Measurements from ENCODE around the gene MAPK11.

MAPK11 gene

DNA sequence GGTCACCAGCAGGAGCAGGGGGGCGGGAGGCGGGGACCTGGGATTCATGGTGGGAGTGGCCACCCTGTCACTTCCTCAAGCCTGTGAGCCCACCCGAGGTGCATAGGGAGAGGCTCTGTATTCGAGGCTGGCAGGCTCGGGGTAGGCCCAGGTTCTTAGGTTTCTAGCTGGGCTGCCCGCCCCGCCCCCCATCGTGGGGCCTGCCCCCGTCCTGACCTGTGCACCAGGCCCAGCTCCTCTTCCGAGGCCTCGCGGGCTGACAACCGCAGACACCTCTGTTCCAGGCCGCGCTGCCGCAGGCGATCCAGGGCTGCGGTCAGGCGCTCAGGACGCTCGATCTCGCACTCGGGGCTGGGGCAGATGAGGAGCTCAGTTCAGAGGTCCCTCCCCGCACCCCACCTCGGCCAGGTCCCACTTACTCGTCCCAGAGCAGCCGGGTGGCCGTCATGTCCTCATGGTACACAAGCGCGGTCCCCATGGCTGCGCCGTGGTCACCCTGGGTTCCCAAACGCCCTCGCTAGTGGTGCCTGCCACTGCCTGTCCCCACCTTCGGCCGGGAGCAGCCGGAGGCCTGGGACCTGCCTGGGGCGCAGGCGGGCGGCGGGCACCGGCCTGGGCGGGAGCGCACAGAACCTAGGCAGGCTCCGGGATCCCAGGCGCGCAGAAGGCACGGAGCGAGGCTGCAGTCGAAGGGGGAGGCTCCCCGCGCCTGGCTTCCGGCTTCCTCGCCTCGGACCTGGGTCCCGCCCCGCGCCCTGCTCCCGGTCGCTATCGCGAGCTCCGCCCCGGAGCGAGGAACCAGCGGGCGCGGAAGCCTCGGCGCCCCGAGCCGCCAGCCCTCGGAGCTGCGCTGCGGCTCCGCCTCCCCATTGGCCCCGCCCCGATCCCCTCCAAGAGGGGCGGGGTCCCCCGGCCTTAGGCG, 19.4 kb downstream of the MAPK11 start, which contains the start of gene HDAC10:
TSS of gene HDAC10 (minus strand) at position 711 of the 922 bp plus-strand sequence. CDS start at position 478, 233 bp downstream.
- Histone ChIP-seq H3K56ac (ENCODE audit: low read length) (peak within 1 kb of the TSS; percentile 96), H3K4me2 (ENCODE audit: low read length) (peak within 1 kb of the TSS; percentile 95), H4K8ac (ENCODE audit: low read depth, low read length) (no peak within 1 kb of the TSS), H3K36me3 (ENCODE audit: control insufficient read depth, insufficient read depth, low read length) (peaks cover 3% of the 10 kb centered on the region), H4K5ac (ENCODE audit: low read length) (no peak within 1 kb of the TSS), H2BK120ac (ENCODE audit: low read depth, low read length) (no peak within 1 kb of the TSS), H3K9ac (ENCODE audit: low read length) (peak within 1 kb of the TSS; percentile 96), H3K18ac (ENCODE audit: low read length) (peak within 1 kb of the TSS; percentile 41), H2BK5ac (ENCODE audit: low read length) (no peak within 1 kb of the TSS), H2AK5ac (ENCODE audit: low read length) (peak within 1 kb of the TSS; percentile 65), H3K79me1 (ENCODE audit: low read length) (peaks cover 6% of the 10 kb centered on the region), H3K79me2 (ENCODE audit: control insufficient read depth, insufficient read depth, low read length) (no peaks in the 10 kb centered on the region), H3K4ac (ENCODE audit: low read depth, low read length) (no peak within 1 kb of the TSS), H3K27me3 (ENCODE audit: insufficient read depth, low read length, poor library complexity) (no peaks in the 10 kb centered on the region), H2BK15ac (replicated peaks; ENCODE audit: low read depth) (no peak within 1 kb of the TSS), H3K4me3 (ENCODE audit: low read length) (peak within 1 kb of the TSS; percentile 76), H3K23ac (ENCODE audit: low read length) (peak within 1 kb of the TSS; percentile 66), H3K4me1 (ENCODE audit: control insufficient read depth, low read depth, low read length) (no peaks in the 10 kb centered on the region), H3K27ac (ENCODE audit: low read depth, low read length) (no peak within 1 kb of the TSS)
- peak; percentile 90 for DNase-seq
- whole genome bisulfite sequencing (ENCODE audit: extremely low coverage, insufficient coverage, low lambda C conversion rate), result no CpG with 5 or more reads among the region's 81 CpGs

DNA sequence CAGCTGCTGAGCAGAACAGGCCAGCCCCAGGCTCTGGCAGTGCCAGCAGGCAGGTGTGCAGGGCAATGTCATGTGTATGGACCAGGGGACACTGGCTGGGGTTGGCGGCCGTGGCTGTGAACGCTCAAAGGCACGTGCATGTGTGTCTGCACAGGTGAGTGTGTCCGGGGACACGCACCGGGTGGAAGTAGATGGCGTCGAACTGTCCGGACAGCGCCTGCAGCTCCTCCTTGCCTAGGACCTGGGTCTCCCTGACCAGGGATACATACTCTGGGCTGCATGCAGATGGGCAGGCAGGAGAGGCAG, 20.0 kb downstream of the MAPK11 start:
- Histone ChIP-seq H2BK120ac (ENCODE audit: low read depth, low read length) (no peak overlapping the region), H3K4ac (ENCODE audit: low read depth, low read length) (no peak overlapping the region), H4K5ac (ENCODE audit: low read length) (no peak overlapping the region), H3K79me2 (ENCODE audit: control insufficient read depth, insufficient read depth, low read length) (no peaks in the 10 kb centered on the region), H2BK15ac (replicated peaks; ENCODE audit: low read depth) (no peak overlapping the region), H3K4me3 (ENCODE audit: low read length) (no peak overlapping the region), H3K4me1 (ENCODE audit: control insufficient read depth, low read depth, low read length) (no peaks in the 10 kb centered on the region), H3K4me2 (ENCODE audit: low read length) (no peak overlapping the region), H3K36me3 (ENCODE audit: control insufficient read depth, insufficient read depth, low read length) (peaks cover 3% of the 10 kb centered on the region), H4K8ac (ENCODE audit: low read depth, low read length) (no peak overlapping the region), H3K56ac (ENCODE audit: low read length) (peak overlapping the region; percentile 39), H3K23ac (ENCODE audit: low read length) (no peak overlapping the region), H2BK5ac (ENCODE audit: low read length) (no peak overlapping the region), H3K27ac (ENCODE audit: low read depth, low read length) (no peak overlapping the region), H3K9ac (ENCODE audit: low read length) (peak overlapping the region; percentile 29), H3K79me1 (ENCODE audit: low read length) (peaks cover 9% of the 10 kb centered on the region), H3K27me3 (ENCODE audit: insufficient read depth, low read length, poor library complexity) (no peaks in the 10 kb centered on the region), H2AK5ac (ENCODE audit: low read length) (no peak overlapping the region), H3K18ac (ENCODE audit: low read length) (no peak overlapping the region)
- WGBS (ENCODE audit: extremely low coverage, insufficient coverage, low lambda C conversion rate), result no CpG with 5 or more reads among the region's 11 CpGs
- DNase-seq, result no peak

DNA sequence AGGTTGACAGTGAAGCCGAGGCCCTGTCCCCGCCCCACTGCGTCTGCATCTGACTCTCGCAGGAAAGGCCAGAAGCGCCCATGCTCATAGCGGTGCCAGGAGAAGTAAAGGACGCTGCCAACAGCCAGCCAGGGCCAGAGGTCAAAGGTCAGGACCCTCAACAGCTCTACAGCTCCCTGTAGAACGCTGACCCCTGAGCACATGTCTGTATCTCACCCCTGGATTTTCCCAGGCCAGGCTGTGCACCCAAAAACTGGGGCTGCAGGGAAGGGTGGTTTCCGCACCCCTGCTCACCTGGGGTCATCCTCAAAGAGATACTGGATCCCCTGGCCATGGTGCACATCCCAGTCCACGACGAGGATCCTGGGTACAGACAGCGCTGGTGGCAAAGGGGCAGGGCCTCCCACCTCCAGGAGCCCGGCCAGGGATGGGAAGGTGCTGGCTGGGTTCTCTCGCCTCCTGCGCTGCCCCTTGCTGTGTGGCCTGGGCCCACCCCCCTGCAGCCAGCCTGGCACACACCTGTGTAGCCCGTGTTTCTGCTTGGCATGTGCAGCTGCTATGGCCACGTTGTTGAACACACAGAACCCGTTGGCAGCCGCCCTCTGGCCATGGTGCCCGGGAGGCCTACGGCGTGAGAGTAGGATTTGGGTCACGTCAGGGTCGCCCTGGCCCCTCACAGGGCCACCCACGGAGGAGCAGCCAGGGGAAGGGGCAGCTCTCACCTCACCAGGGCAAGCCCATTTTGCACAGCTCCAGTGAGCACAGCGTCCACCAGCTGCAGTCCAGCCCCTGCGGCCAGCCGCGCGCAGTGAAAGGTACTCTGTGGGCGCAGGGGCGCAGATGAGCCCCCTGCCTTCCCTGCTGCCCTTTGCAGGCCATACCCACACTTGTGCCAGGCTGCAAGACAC, 20.6 kb downstream of the MAPK11 start:
- no peak for DNase-seq
- H3K36me3 ChIP-seq (ENCODE audit: control insufficient read depth, insufficient read depth, low read length), result peaks cover 3% of the 10 kb centered on the region
- H3K27ac ChIP-seq (ENCODE audit: low read depth, low read length), result no peak overlapping the region
- no peak overlapping the region for H3K4me3 ChIP-seq (ENCODE audit: low read length)
- H2AK5ac ChIP-seq (ENCODE audit: low read length), result no peak overlapping the region
- H3K4me2 ChIP-seq (ENCODE audit: low read length), result no peak overlapping the region
- no peak overlapping the region for H2BK5ac ChIP-seq (ENCODE audit: low read length)
- no peak overlapping the region for H3K56ac ChIP-seq (ENCODE audit: low read length)
- no peak overlapping the region for H4K8ac ChIP-seq (ENCODE audit: low read depth, low read length)
- WGBS (ENCODE audit: extremely low coverage, insufficient coverage, low lambda C conversion rate), result no CpG with 5 or more reads among the region's 32 CpGs
- no peak overlapping the region for H4K5ac ChIP-seq (ENCODE audit: low read length)
- H2BK120ac ChIP-seq (ENCODE audit: low read depth, low read length), result no peak overlapping the region
- no peaks in the 10 kb centered on the region for H3K79me2 ChIP-seq (ENCODE audit: control insufficient read depth, insufficient read depth, low read length)
- no peaks in the 10 kb centered on the region for H3K27me3 ChIP-seq (ENCODE audit: insufficient read depth, low read length, poor library complexity)
- no peak overlapping the region for H3K9ac ChIP-seq (ENCODE audit: low read length)
- H3K18ac ChIP-seq (ENCODE audit: low read length), result no peak overlapping the region
- no peak overlapping the region for H3K23ac ChIP-seq (ENCODE audit: low read length)
- H2BK15ac ChIP-seq (replicated peaks; ENCODE audit: low read depth), result no peak overlapping the region
- H3K4me1 ChIP-seq (ENCODE audit: control insufficient read depth, low read depth, low read length), result no peaks in the 10 kb centered on the region
- H3K79me1 ChIP-seq (ENCODE audit: low read length), result peaks cover 9% of the 10 kb centered on the region
- no peak overlapping the region for H3K4ac ChIP-seq (ENCODE audit: low read depth, low read length)

DNA sequence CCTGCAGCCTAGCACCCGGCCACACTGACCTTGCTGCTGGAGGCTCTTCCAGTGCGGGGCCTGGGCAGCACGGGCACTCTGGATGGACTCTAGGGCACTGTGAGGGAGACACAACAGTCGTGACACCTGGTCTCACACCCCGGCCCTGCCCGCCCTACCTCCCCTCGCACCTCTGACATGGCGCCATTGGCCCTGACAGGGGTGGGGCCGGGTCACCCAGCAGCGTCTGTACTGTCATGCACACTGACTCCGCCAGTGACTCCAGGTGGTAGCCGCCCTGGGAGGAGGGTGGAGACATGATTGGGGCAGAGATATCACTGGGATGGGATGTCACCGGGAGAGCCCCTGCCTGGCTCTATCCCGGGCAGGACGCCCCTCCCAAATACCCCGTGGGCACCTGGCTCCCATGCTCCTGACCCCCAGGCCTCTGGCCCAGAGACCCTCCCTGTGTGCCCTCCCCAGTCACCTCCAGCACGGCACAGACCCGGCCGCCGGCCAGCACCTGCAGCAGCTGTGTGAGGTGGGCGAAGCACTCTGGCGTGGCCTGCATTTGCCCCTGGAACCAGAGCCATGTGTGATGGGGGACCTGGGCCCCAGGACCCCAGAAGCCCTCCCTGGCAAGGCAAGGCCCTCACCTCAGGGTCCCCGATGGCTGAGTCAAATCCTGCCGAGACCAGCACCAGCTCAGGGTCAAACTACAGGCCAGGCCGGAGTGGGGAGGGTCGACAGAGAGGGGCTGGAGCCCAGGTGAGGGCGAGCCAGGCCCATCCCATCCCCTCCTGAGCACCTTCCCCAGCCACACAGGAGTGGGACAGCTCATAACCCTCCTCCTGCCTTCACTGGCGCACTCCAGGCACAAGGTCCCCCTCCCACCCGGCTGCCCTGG, 21.7 kb downstream of the MAPK11 start:
- no peak overlapping the region for H2BK5ac ChIP-seq (ENCODE audit: low read length)
- no peak overlapping the region for H2BK120ac ChIP-seq (ENCODE audit: low read depth, low read length)
- H3K4me1 ChIP-seq (ENCODE audit: control insufficient read depth, low read depth, low read length), result no peaks in the 10 kb centered on the region
- no peak overlapping the region for H3K4ac ChIP-seq (ENCODE audit: low read depth, low read length)
- peaks cover 8% of the 10 kb centered on the region for H3K79me2 ChIP-seq (ENCODE audit: control insufficient read depth, insufficient read depth, low read length)
- H4K8ac ChIP-seq (ENCODE audit: low read depth, low read length), result no peak overlapping the region
- H3K36me3 ChIP-seq (ENCODE audit: control insufficient read depth, insufficient read depth, low read length), result peaks cover 3% of the 10 kb centered on the region
- DNase-seq, result no peak
- no peak overlapping the region for H3K18ac ChIP-seq (ENCODE audit: low read length)
- H3K4me3 ChIP-seq (ENCODE audit: low read length), result no peak overlapping the region
- peaks cover 14% of the 10 kb centered on the region for H3K79me1 ChIP-seq (ENCODE audit: low read length)
- H3K9ac ChIP-seq (ENCODE audit: low read length), result no peak overlapping the region
- H3K56ac ChIP-seq (ENCODE audit: low read length), result no peak overlapping the region
- H4K5ac ChIP-seq (ENCODE audit: low read length), result no peak overlapping the region
- no peaks in the 10 kb centered on the region for H3K27me3 ChIP-seq (ENCODE audit: insufficient read depth, low read length, poor library complexity)
- H2AK5ac ChIP-seq (ENCODE audit: low read length), result no peak overlapping the region
- WGBS (ENCODE audit: extremely low coverage, insufficient coverage, low lambda C conversion rate), result no CpG with 5 or more reads among the region's 29 CpGs
- H3K4me2 ChIP-seq (ENCODE audit: low read length), result no peak overlapping the region
- H3K27ac ChIP-seq (ENCODE audit: low read depth, low read length), result no peak overlapping the region
- H3K23ac ChIP-seq (ENCODE audit: low read length), result no peak overlapping the region
- H2BK15ac ChIP-seq (replicated peaks; ENCODE audit: low read depth), result no peak overlapping the region

DNA sequence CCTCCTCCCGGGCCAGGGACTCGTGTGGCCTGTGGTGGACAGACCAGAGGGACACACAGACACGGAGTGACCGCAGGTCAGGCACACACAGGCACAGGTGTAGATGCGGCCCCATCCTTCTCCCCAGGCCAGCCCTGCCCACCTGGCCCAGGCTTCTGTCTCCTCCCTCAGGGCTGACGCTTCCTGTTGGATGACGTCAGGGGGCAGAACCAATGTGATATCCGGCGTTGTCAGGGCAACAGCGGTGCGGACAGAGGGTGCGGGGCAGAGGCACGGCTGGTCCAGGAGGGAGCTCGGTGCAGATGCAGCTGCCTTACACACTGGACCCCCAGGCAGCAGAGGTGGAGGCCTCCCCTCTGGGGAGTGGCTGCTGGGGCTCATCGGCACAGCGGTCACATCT, 22.4 kb downstream of the MAPK11 start:
- H3K56ac ChIP-seq (ENCODE audit: low read length), result no peak overlapping the region
- H3K27ac ChIP-seq (ENCODE audit: low read depth, low read length), result no peak overlapping the region
- H3K23ac ChIP-seq (ENCODE audit: low read length), result no peak overlapping the region
- H3K18ac ChIP-seq (ENCODE audit: low read length), result no peak overlapping the region
- no peaks in the 10 kb centered on the region for H3K27me3 ChIP-seq (ENCODE audit: insufficient read depth, low read length, poor library complexity)
- no peak overlapping the region for H2BK120ac ChIP-seq (ENCODE audit: low read depth, low read length)
- peaks cover 3% of the 10 kb centered on the region for H3K36me3 ChIP-seq (ENCODE audit: control insufficient read depth, insufficient read depth, low read length)
- H3K79me1 ChIP-seq (ENCODE audit: low read length), result peaks cover 14% of the 10 kb centered on the region
- H3K9ac ChIP-seq (ENCODE audit: low read length), result no peak overlapping the region
- no peak overlapping the region for H2AK5ac ChIP-seq (ENCODE audit: low read length)
- H3K79me2 ChIP-seq (ENCODE audit: control insufficient read depth, insufficient read depth, low read length), result peaks cover 9% of the 10 kb centered on the region
- H2BK15ac ChIP-seq (replicated peaks; ENCODE audit: low read depth), result no peak overlapping the region
- H4K5ac ChIP-seq (ENCODE audit: low read length), result no peak overlapping the region
- H4K8ac ChIP-seq (ENCODE audit: low read depth, low read length), result no peak overlapping the region
- H2BK5ac ChIP-seq (ENCODE audit: low read length), result no peak overlapping the region
- no CpG with 5 or more reads among the region's 16 CpGs for WGBS (ENCODE audit: extremely low coverage, insufficient coverage, low lambda C conversion rate)
- no peak overlapping the region for H3K4me3 ChIP-seq (ENCODE audit: low read length)
- H3K4ac ChIP-seq (ENCODE audit: low read depth, low read length), result no peak overlapping the region
- no peaks in the 10 kb centered on the region for H3K4me1 ChIP-seq (ENCODE audit: control insufficient read depth, low read depth, low read length)
- H3K4me2 ChIP-seq (ENCODE audit: low read length), result no peak overlapping the region
- DNase-seq, result peak; percentile 96
